Measurements from ENCODE around the gene FAM234B. TPM values are rescaled to one million over a fixed set of nuclear protein-coding genes. Genes with fewer than 3 reads are reported as not detected.

Gene FAM234B
- total and polyA plus RNA-seq, 2 of the 8 experiments (the other 6 are each of a cell fraction or from before 2014, with no cell fraction given), result 12.5 to 29.1 TPM

- TF ChIP-seq SP1 (IDR thresholded peaks at IDR 0.05; ENCODE audit: low read depth, low read length) (no peak), JUN (IDR thresholded peaks at IDR 0.05; ENCODE audit: low read depth, low read length) (no peak), SIRT6 (IDR thresholded peaks at IDR 0.05; ENCODE audit: low read length) (no peak), PHF8 (conservative IDR thresholded peaks at IDR 0.05; ENCODE audit: low read depth, low read length) (no peak), HDAC6 (IDR thresholded peaks at IDR 0.05; ENCODE audit: low read depth, low read length) (no peak), CHD7 (IDR thresholded peaks at IDR 0.05; ENCODE audit: insufficient replicate concordance, low read length) (no peak), CEBPB (IDR thresholded peaks at IDR 0.05; ENCODE audit: low read depth, low read length) (no peak)
These were observed 10.7 kb upstream of the FAM234B start (continued) for GRCh38 chr12:13033476-13033875.
